H9 (cell line): ENCODE results near the gene ITSN1. TPM values are rescaled to one million over a fixed set of nuclear protein-coding genes. Genes with fewer than 3 reads are reported as not detected.
"Not testable (repeated sequence)": the region's sequence is repeated elsewhere in the genome, so short reads cannot be mapped to it uniquely, and the experiment has no call there.

Source experiments
- DNase-seq: peaks from one replicate; pipeline ENCODE4 v3.0.0-alpha.2; 2017
- H2AFZ ChIP-seq: one replicate; pipeline ENCODE4 v1.6.1; 2013; ENCODE audit warnings: mild to moderate bottlenecking, low read length, control low read depth, moderate library complexity
- H2AK5ac ChIP-seq: 2 replicates; pipeline ENCODE4 v1.6.1; 2013; ENCODE audit warnings: low read length, control low read depth, mixed read lengths; ENCODE audit not compliant: insufficient read length
- H2BK120ac ChIP-seq: one replicate; pipeline ENCODE4 v1.6.1; 2013; ENCODE audit warnings: low read depth, mild to moderate bottlenecking, low read length, control low read depth, inconsistent platforms; ENCODE audit not compliant: poor library complexity, severe bottlenecking
- H2BK12ac ChIP-seq: 2 replicates; pipeline ENCODE4 v1.6.1; 2013; ENCODE audit warnings: low read length, control low read depth, mixed read lengths, low read depth; ENCODE audit not compliant: insufficient read length
- H2BK15ac ChIP-seq: 2 replicates; pipeline ENCODE4 v1.6.1; 2013; ENCODE audit warnings: low read depth, low read length, control low read depth
- H2BK20ac ChIP-seq: one replicate; pipeline ENCODE4 v1.6.1; 2013; ENCODE audit warnings: low read depth, mild to moderate bottlenecking, low read length, control low read depth, inconsistent platforms; ENCODE audit not compliant: poor library complexity, severe bottlenecking
- H2BK5ac ChIP-seq: 2 replicates; pipeline ENCODE4 v1.6.1; 2013; ENCODE audit warnings: low read length, control low read depth, mixed read lengths; ENCODE audit not compliant: insufficient read length
- H3K14ac ChIP-seq: 2 replicates; pipeline ENCODE4 v1.6.1; 2013; ENCODE audit warnings: low read length, control low read depth; ENCODE audit not compliant: insufficient read depth
- H3K18ac ChIP-seq: 2 replicates; pipeline ENCODE4 v1.6.1; 2013; ENCODE audit warnings: low read depth, mild to moderate bottlenecking, mixed read lengths, low read length, control low read depth; ENCODE audit not compliant: insufficient read length
- H3K23ac ChIP-seq: 2 replicates; pipeline ENCODE4 v1.6.1; 2013; ENCODE audit warnings: low read length, control low read depth, mixed read lengths, low read depth; ENCODE audit not compliant: insufficient read length
- H3K23me2 ChIP-seq: 2 replicates; pipeline ENCODE4 v1.6.1; 2013; ENCODE audit warnings: low read depth, mild to moderate bottlenecking, mixed read lengths, low read length, control low read depth; ENCODE audit not compliant: insufficient read length, poor library complexity, severe bottlenecking
- H3K27ac ChIP-seq: 2 replicates; pipeline ENCODE4 v1.5.1; 2013; ENCODE audit warnings: low read length, control low read depth, mixed read lengths, low read depth; ENCODE audit not compliant: insufficient read length
- H3K27me3 ChIP-seq: 2 replicates; pipeline ENCODE4 v1.6.1; 2013; ENCODE audit warnings: low read length, control low read depth, inconsistent platforms; ENCODE audit not compliant: insufficient read depth
- H3K4ac ChIP-seq: 2 replicates; pipeline ENCODE4 v1.6.1; 2013; ENCODE audit warnings: low read depth, mild to moderate bottlenecking, control low read depth, inconsistent platforms, low read length, moderate library complexity
- H3K4me1 ChIP-seq: 2 replicates; pipeline ENCODE4 v1.6.1; 2013; ENCODE audit warnings: low read length, control low read depth, inconsistent platforms; ENCODE audit not compliant: insufficient read depth
- H3K4me2 ChIP-seq: 2 replicates; pipeline ENCODE4 v1.6.1; 2013; ENCODE audit warnings: low read length, control low read depth, mixed read lengths; ENCODE audit not compliant: insufficient read length, insufficient read depth
- H3K56ac ChIP-seq: 2 replicates; pipeline ENCODE4 v1.6.1; 2013; ENCODE audit warnings: low read depth, mild to moderate bottlenecking, mixed read lengths, low read length, control low read depth; ENCODE audit not compliant: insufficient read length
- H3K79me1 ChIP-seq: 2 replicates; pipeline ENCODE4 v1.6.1; 2013; ENCODE audit warnings: low read depth, mild to moderate bottlenecking, moderate library complexity, low read length, control low read depth, inconsistent platforms; ENCODE audit not compliant: insufficient read depth, poor library complexity, severe bottlenecking
- H3K79me2 ChIP-seq: 2 replicates; pipeline ENCODE4 v1.6.1; 2013; ENCODE audit warnings: low read length, control low read depth, inconsistent platforms; ENCODE audit not compliant: insufficient read depth
- H3K9ac ChIP-seq: 2 replicates; pipeline ENCODE4 v1.6.1; 2013; ENCODE audit warnings: low read length, control low read depth, mixed read lengths; ENCODE audit not compliant: insufficient read length; ENCODE audit errors: extremely low read depth
- H3K9me3 ChIP-seq: one replicate; pipeline ENCODE4 v1.6.1; 2013; ENCODE audit warnings: low read depth, low read length, inconsistent platforms; ENCODE audit not compliant: control insufficient read depth
- H3T11ph ChIP-seq: one replicate; pipeline ENCODE4 v1.6.1; 2013; ENCODE audit warnings: mild to moderate bottlenecking, low read length, control low read depth, inconsistent platforms
- H4K20me1 ChIP-seq: one replicate; pipeline ENCODE4 v1.6.1; 2013; ENCODE audit not compliant: control insufficient read depth, insufficient read length, insufficient read depth
- H4K5ac ChIP-seq: 2 replicates; pipeline ENCODE4 v1.6.1; 2013; ENCODE audit warnings: low read depth, mild to moderate bottlenecking, mixed read lengths, low read length, control low read depth; ENCODE audit not compliant: insufficient read length
- H4K8ac ChIP-seq: replicated peaks from 2 replicates; pipeline ENCODE4 v1.6.1; 2013; ENCODE audit warnings: low read length, control low read depth, mixed read lengths, low read depth; ENCODE audit not compliant: insufficient read length
- H4K91ac ChIP-seq: 2 replicates; pipeline ENCODE4 v1.6.1; 2013; ENCODE audit warnings: low read depth, mild to moderate bottlenecking, moderate library complexity, mixed read lengths, low read length, control low read depth; ENCODE audit not compliant: insufficient read length
- H3K27ac Mint-ChIP-seq, 3 experiments: 2 replicates in 2 of 3; 3 replicates in 1 of 3; pipeline ENCODE4 v1.8.0; 2020 to 2021; ENCODE audit warnings: mixed read lengths in 3 of 3, mild to moderate bottlenecking in 1 of 3, moderate library complexity in 1 of 3
- H3K27me3 Mint-ChIP-seq: 2 replicates; pipeline ENCODE4 v1.8.0; 2021; ENCODE audit warnings: low read depth, mild to moderate bottlenecking, moderate library complexity, mixed read lengths
- H3K36me3 Mint-ChIP-seq, 3 experiments: 2 replicates in 2 of 3; 3 replicates in 1 of 3; pipeline ENCODE4 v1.8.0; 2020 to 2021; ENCODE audit warnings: low read depth in 3 of 3, mixed read lengths in 3 of 3; ENCODE audit not compliant: insufficient read depth in 1 of 3
- H3K4me1 Mint-ChIP-seq, 2 experiments: 2 replicates each; pipeline ENCODE4 v1.8.0; 2020; ENCODE audit warnings: mixed read lengths in 2 of 2
- H3K4me3 Mint-ChIP-seq, 2 experiments: 2 replicates in 1 of 2; 3 replicates in 1 of 2; pipeline ENCODE4 v1.8.0; 2020 to 2021; ENCODE audit warnings: mild to moderate bottlenecking in 2 of 2, mixed read lengths in 2 of 2, moderate library complexity in 1 of 2
- H3K9me3 Mint-ChIP-seq, 2 experiments: 2 replicates in 1 of 2; 3 replicates in 1 of 2; pipeline ENCODE4 v1.8.0; 2020; ENCODE audit warnings: mild to moderate bottlenecking in 2 of 2, mixed read lengths in 2 of 2, moderate library complexity in 1 of 2
- CTCF ChIP-seq: fragments of 200-600 bp; sonication (generic); conservative IDR thresholded peaks from 3 replicates; pipeline ENCODE4 v1.8.0; 2021; ENCODE audit warnings: antibody characterized with exemption, mild to moderate bottlenecking
- WGBS: extraction: QIAGEN DNeasy Blood & Tissue Kit; methylation state at CpG from one replicate; pipeline ENCODE4 v1.1.7; 2013; ENCODE audit warnings: missing lambda C conversion rate, low lambda C conversion rate, mixed read lengths; ENCODE audit not compliant: insufficient read length; ENCODE audit errors: extremely low coverage; 5-methylcytosine and 5-hydroxymethylcytosine counted together
- total RNA-seq: library from RNA; stranded (reverse); gene quantifications from 2 replicates; pipeline ENCODE4 v1.2.1, GENCODE V29; 2021

The ITSN1 gene
- total RNA-seq, 1 experiment from 2014 or later, result 94.2 TPM

- H2BK120ac ChIP-seq, result no peak overlapping the region
- Mint-ChIP-seq H3K4me3 (no peak overlapping the region), H3K36me3 (peaks cover 0 to 15% (median 9%) of the 10 kb centered on the region in 3 experiments; a peak in 3 of 7 replicates), H3K4me1 (no peaks in the 10 kb centered on the region), H3K9me3 (no peaks in the 10 kb centered on the region), H3K27ac (no peak overlapping the region), H3K27me3 (no peaks in the 10 kb centered on the region)
- no peaks in the 10 kb centered on the region for H3K79me2 ChIP-seq
- H2BK20ac ChIP-seq, result no peak overlapping the region
- no peak overlapping the region for H4K91ac ChIP-seq
- H3K27ac ChIP-seq, result no peak overlapping the region
- H3K56ac ChIP-seq, result no peak overlapping the region
- H3K79me1 ChIP-seq, result no peaks in the 10 kb centered on the region
- no peak overlapping the region for H2BK15ac ChIP-seq
- no peaks in the 10 kb centered on the region for H3K9me3 ChIP-seq
- H3K9ac ChIP-seq, result no peak overlapping the region
- no peaks in the 10 kb centered on the region for H3K4me1 ChIP-seq
- H2BK5ac ChIP-seq, result no peak overlapping the region
- H3K23me2 ChIP-seq, result no peaks in the 10 kb centered on the region
- H2BK12ac ChIP-seq, result no peak overlapping the region
- H4K8ac ChIP-seq, result no peak overlapping the region
- WGBS, result no CpG with 5 or more reads among the region's 7 CpGs
- H3K4ac ChIP-seq, result no peak overlapping the region
- H3K4me2 ChIP-seq, result no peak overlapping the region
- no peak overlapping the region for H2AK5ac ChIP-seq
- H3K18ac ChIP-seq, result no peak overlapping the region
- DNase-seq, result no peak
- H3T11ph ChIP-seq, result no peak overlapping the region
- H2AFZ ChIP-seq, result no peak overlapping the region
- H4K5ac ChIP-seq, result no peak overlapping the region
- no peak overlapping the region for H3K14ac ChIP-seq
- TF ChIP-seq CTCF, result no peak
- H3K23ac ChIP-seq, result no peak overlapping the region
- H3K27me3 ChIP-seq, result no peaks in the 10 kb centered on the region
- no peaks in the 10 kb centered on the region for H4K20me1 ChIP-seq
Measured at GRCh38 chr21:33611006-33611744, 31.1 kb upstream of the ITSN1 start.

DNA sequence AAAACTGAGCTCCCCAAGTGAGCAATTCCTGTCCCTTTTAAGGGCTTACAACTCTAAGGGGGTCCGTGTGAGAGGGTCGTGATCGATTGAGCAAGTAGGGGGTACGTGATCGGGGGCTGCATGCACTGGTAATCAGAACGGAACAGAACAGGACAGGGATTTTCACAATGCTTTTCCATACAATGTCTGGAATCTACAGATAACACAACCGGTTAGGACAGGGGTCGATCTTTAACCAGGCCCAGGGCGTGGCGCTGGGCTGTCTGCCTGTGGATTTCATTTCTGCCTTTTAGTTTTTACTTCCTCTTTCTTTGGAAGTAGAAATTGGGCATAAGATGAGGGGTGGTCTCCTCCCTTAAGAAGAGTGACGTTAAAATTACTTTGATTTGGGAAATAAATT, 24.7 kb upstream of the ITSN1 start:
- not testable (repeated sequence) for H2BK12ac ChIP-seq, H3K4ac ChIP-seq, H2BK5ac ChIP-seq, H3K79me2 ChIP-seq, H3K79me1 ChIP-seq, H3K14ac ChIP-seq, H3K9me3 ChIP-seq, H2BK15ac ChIP-seq, H4K20me1 ChIP-seq, H3T11ph ChIP-seq, H4K8ac ChIP-seq, H3K56ac ChIP-seq, H2BK120ac ChIP-seq, H3K23ac ChIP-seq, DNase-seq, H4K91ac ChIP-seq, H3K27ac ChIP-seq, H3K4me3 Mint-ChIP-seq, H4K5ac ChIP-seq, H3K9ac ChIP-seq, H3K27me3 Mint-ChIP-seq, H2AK5ac ChIP-seq, H3K9me3 Mint-ChIP-seq, H3K23me2 ChIP-seq, H3K4me2 ChIP-seq, H2BK20ac ChIP-seq, H3K27me3 ChIP-seq, H3K4me1 ChIP-seq, H2AFZ ChIP-seq, H3K18ac ChIP-seq
- Mint-ChIP-seq H3K27ac (peak overlapping the region in 1 of 3 experiments; percentile 18; a peak in 2 of 7 replicates), H3K36me3 (peaks cover 7 to 48% (median 37%) of the 10 kb centered on the region in 3 experiments; a peak in 6 of 7 replicates), H3K4me1 (peaks cover 16 to 18% of the 10 kb centered on the region in 2 experiments)
- WGBS, result no CpG with 5 or more reads among the region's 11 CpGs
